ENCODE measurements around the gene C1QL4. TPM values are rescaled to one million over a fixed set of nuclear protein-coding genes. Genes with fewer than 3 reads are reported as not detected.

Gene C1QL4
- total and polyA plus RNA-seq, 9 of the 15 experiments (the other 6 are each of a cell fraction or from before 2014, with no cell fraction given), result 0.08 to 2.1 (median 0.31) TPM

DNA sequence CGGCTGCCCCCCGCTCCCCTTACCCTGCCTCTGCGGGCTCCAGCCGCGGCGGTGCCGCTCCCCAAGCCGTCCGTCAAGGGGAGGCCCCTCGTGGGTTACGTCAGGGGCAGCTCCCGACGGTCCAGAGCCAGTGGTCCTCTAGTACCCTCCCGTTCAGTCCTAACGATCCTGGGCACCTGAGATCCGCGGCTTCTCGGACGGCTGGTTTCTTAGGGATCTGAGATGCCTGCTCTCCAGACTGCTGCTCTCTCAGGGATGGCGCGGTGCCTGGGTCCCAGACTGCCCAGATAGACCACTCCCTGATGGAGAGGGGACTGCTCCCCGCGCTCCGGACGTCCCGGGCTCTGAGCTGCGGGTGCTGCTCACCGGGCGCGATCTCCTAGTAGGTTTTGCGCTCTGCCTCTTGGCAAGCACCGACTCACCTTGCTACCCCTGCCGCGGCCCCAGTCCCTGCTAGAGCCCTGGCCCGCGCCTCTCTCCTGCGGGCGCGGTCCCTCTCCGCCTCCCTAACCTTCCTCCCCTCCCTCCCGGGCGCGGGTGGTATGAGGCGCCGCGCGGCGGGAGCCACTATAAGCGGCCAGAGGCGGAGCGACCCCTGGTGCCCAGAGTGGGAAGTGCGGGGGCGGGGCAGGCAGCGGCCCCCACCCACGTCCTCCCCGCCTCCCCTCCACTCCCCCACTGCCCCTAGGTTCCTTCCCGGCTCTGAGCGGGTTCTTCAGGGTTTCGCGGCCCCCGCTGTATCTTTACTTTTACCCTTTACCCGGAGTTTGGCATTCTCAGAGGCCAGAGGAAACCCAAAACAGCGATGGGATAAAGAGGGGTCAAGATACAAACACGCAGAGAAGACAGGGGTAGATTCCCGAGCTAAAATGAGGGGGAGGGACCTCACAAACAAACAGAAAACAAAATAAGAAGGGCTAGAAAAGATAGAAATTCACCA, at the start of gene C1QL4 (continued):
- peak; percentile 89 to 99 for TF ChIP-seq MAZ (CRISPR knock-in tag; conservative IDR thresholded peaks at IDR 0.05 in 1 of 2, IDR thresholded peaks at IDR 0.05 in 1 of 2)
- TF ChIP-seq BRF1 (IDR thresholded peaks at IDR 0.05; ENCODE audit: borderline replicate concordance, extremely low read depth, insufficient read length), result no peak
- no peak for TF ChIP-seq HIVEP1 (CRISPR knock-in tag; IDR thresholded peaks at IDR 0.05)
- TF ChIP-seq ZNF785 (CRISPR knock-in tag; IDR thresholded peaks at IDR 0.05), result no peak
- peak; percentile 69; the same call in 1 of the 2 replicates for TF ChIP-seq LCOR (CRISPR knock-in tag; IDR thresholded peaks at IDR 0.05)
- no peak for TF ChIP-seq MITF (IDR thresholded peaks at IDR 0.05)
- TF ChIP-seq MECOM (CRISPR knock-in tag; IDR thresholded peaks at IDR 0.05), result no peak
- TF ChIP-seq, protein P1, sequence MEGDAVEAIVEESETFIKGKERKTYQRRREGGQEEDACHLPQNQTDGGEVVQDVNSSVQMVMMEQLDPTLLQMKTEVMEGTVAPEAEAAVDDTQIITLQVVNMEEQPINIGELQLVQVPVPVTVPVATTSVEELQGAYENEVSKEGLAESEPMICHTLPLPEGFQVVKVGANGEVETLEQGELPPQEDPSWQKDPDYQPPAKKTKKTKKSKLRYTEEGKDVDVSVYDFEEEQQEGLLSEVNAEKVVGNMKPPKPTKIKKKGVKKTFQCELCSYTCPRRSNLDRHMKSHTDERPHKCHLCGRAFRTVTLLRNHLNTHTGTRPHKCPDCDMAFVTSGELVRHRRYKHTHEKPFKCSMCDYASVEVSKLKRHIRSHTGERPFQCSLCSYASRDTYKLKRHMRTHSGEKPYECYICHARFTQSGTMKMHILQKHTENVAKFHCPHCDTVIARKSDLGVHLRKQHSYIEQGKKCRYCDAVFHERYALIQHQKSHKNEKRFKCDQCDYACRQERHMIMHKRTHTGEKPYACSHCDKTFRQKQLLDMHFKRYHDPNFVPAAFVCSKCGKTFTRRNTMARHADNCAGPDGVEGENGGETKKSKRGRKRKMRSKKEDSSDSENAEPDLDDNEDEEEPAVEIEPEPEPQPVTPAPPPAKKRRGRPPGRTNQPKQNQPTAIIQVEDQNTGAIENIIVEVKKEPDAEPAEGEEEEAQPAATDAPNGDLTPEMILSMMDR (IDR thresholded peaks at IDR 0.05 in 2 of 3, conservative IDR thresholded peaks at IDR 0.05 in 1 of 3; ENCODE audit: insufficient read depth in 2 of 3, low read depth in 1 of 3, low read length in 3 of 3), result peak; percentile 72 to 97 (median 87)
- TF ChIP-seq ZNF609 (CRISPR knock-in tag; IDR thresholded peaks at IDR 0.05; ENCODE audit: borderline replicate concordance), result peak; percentile 20; the same call in 1 of the 2 replicates
- no peak for TF ChIP-seq GTF2E2 (tag; IDR thresholded peaks at IDR 0.05)
- no peak for TF ChIP-seq ZNF583 (CRISPR knock-in tag; IDR thresholded peaks at IDR 0.05)
- no peak for TF ChIP-seq ZNF780A (CRISPR knock-in tag; IDR thresholded peaks at IDR 0.05)
- no peak for TF ChIP-seq KHSRP (IDR thresholded peaks at IDR 0.05)
- TF ChIP-seq ZNF124 (CRISPR knock-in tag; IDR thresholded peaks at IDR 0.05), result no peak
- 0 out of 4 replicates have a peak, but pooled peaks of 1 of the 2 experiments have one; percentile 8 for TF ChIP-seq SIN3A (IDR thresholded peaks at IDR 0.05; ENCODE audit: borderline replicate concordance in 2 of 2, control insufficient read depth in 1 of 2, low read depth in 2 of 2, low read length in 2 of 2)
- TF ChIP-seq BRCA1 (IDR thresholded peaks at IDR 0.05), result no peak
- no peak for TF ChIP-seq BRCA1 (CRISPR knock-in tag; IDR thresholded peaks at IDR 0.05)
- no peak for TF ChIP-seq TRIM24 (IDR thresholded peaks at IDR 0.05)
- TF ChIP-seq TEAD2 (tag; IDR thresholded peaks at IDR 0.05), result no peak
- no peak for TF ChIP-seq ZNF445 (CRISPR knock-in tag; IDR thresholded peaks at IDR 0.05; ENCODE audit: low read depth)
- no peak for TF ChIP-seq MAFK (IDR thresholded peaks at IDR 0.05; ENCODE audit: low read length)

All from K562 (cell line).